ENCODE data around the gene SLC39A11. TPM values are rescaled to one million over a fixed set of nuclear protein-coding genes. Genes with fewer than 3 reads are reported as not detected.

SLC39A11 gene
- polyA plus RNA-seq, 1 donor, result 24.4 TPM

DNA sequence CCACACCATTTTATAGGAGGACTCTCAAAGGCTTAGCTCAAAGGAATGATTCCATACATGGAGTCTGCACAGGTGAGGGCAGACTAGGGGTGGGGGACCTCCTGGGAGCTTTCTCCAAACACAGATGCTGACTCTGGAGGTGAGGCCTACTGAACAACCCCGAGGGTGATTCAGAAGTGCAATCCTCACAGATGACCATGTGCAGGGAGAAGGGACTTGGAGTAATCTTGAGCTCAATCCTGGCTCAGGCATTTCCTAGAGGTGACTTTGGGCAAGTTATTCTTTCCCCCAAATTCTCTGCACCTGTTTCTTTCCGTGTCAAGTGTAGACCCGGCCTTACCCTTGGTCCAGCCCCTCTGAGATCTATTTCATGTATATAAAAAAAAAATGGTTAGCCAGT is 401.5 kb downstream of the SLC39A11 start:
- no peak for DNase-seq

DNA sequence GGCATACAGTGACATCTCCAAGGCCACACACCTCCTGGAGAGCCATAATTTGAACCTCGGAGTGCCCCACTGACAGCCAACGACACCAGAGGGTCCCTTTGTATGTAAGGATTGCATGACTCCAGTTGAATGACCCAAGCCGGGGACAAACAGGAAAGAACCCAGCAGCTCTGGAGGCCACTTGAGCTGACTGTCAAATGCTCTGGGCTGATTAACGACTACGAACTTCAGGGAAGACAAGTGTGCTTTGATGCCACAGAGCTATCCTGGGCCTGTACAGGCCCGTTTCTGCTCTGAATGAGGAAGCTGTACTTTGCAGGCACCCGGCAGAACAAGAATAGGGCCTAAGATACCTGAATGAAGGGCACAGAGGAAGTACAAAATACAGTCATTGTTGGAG is 404.6 kb downstream of the SLC39A11 start:
- no peak for DNase-seq

DNA sequence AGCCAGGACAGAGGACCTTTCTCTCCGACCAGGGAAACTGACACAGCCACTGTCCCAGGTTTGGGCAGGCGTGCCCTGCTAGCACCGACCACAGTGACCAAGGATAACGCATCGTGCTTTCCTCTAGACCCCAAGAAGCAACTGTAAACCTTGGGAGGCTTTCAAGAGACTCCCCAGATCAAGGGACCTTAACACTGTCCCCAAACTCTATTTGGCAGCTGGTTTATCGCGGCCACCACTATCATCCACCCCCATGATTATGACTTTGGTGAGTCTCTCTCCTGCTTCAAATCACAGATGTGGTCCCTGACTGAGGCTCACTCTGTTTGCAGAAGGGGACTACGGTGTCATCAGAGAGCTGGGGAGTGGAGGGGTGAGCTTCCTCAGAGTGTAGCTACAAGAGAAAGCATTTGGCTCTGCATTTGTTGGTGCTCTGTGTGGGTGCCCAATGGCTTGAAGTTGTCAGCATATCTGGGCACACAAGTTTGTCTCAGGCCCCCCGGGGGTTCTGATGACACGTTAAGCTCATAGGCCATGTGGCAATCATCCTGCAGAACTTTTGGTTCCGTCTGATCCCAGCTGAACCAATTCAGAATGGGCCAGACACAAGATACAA is 408.0 kb downstream of the SLC39A11 start:
- DNase-seq, result no peak

DNA sequence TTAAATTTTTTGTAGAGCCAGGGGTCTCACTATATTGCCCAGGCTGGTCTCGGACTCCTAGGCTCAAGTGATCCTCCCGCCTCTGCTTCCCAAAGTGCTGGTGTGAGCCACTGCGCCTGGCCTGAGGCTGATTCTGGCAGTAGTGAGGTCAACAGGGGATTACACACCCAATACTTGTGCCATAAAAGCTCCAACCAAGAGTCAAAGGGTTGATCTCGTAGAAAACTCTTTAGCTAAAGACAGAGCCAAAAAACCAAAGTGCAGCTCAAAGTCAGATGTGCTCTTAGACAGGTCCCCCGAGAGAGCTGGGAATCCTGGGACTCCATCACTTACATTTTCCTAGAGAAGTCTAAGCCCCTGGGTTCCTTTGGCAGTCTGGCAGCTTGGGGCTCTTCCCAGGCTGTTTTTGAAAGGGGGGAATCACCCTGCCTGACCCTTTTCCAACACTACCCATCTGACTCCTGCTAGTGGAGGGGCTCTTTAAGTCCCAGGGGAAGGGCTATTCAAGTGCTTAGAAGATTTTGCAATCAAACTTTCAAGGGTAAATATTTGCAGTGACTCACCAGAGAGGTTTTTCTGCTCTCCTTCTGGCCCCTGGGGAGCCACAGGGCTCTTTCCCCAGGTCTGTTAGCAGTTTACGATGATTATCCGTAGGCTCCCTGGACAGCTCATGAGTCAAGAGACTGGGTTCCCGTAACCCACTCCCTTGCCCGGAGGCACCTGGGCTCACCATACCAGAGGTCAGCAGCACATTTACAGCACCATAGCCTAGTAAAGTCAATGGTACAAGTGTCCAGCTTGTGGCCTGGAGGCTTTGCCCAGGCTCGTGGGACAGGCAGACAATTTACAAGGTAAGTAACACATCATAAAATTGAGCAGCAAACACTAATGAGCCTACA is 408.7 kb downstream of the SLC39A11 start:
- DNase-seq, result no peak

DNA sequence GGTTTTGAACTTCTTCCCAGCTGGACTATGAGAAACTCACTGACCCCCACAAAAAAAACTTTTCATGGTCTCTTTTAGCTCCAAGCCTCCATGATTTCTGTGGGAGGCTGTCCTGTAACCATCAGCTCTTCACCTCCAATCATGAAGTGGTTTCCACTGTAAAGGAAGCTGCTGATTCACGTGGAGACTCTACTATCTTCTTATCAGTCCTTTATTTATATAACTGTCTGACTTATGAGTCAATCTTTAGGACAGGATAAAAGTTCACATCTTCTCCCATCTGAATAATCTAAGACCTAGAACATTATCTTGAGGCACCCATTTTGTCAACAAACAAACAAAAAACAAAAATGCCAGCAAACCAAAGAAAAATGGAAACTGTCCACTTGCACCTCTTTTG is 409.9 kb downstream of the SLC39A11 start:
- DNase-seq, result no peak

DNA sequence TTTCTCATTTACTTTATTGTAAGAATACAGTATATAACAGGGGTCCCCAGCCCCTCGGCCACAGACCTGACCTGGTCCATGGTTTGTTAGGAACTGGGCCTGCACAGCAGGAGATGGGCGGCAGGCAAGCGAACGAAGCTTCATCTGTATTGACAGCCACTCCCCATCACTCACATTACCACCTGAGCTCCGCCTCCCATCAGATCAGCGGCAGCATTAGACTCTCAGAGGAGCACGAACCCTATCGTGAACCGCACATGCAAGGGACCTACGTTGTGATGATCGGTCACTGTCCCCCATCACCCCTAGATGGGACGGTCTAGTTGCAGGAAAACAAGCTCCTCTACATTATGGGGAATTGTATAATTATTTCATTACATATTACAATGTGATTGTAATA is 410.6 kb downstream of the SLC39A11 start:
- no peak for DNase-seq

DNA sequence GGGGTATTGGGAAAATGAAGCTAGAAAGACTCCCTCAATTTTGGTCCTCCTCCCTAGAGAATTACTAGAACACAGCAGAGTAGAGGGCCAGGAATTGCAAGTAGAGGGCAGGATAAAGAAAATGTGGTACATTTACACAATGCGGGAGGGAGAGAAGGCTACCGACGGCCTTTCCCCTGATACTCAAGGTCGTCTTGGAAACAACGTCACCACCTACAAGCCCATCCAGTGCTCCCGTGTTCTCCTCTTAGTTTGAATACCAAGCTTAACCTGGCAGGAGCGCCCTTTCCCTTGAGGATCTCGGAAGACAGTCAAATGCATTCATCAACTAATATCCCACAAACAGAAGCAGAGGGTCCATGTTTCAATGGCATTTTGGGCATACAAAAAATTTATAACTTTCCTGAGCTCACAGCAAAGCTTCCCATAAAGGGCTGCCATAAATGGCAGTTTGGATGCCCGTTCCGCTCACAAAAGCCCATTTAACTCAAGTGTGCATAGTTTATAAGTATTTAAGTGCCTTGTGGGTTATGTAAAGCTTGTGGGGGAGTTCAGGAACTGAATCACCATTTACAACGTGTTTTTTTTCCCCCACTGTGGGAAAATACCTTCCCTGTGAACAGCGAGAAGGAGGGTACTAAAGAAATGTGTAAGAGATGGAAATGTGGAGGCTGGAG is 414.6 kb downstream of the SLC39A11 start:
- no peak for DNase-seq

DNA sequence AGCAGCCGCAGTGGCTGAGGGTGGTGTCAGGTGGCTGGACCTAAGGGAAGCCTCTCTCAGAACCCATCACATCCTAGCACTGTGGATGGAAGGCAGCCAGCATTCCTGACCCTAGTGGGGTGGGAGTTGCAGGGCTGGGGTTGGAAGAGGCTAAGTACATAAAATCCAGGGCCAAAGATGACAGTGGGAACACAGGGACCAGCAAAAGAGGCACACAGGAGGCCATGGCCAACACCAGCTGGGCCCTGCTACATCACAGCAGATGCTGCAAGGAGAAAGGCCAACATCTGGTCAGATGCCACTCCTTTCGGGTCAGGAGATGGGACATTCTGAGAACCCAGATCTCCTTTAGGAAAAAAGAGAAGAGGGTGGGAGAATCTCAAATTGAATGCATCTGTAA is 415.4 kb downstream of the SLC39A11 start:
- no peak for DNase-seq

DNA sequence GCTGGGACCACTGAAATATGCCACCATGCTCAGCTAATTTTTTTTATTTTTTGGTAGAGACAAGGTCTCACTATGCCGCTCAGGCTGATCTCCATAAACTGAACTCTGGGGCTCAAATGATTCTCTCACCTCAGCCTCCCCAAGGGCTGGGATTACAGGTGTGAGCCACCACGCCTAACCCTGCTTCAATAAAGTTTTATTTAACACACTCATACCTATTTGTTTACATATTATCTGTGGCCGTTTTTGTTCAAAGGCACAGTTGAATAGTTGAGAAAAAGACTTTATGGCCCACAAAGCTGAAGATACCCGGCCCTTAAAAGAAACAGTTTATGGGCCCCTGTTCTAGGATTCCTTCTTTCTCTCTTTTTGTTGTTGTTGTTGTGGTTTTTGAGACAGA is 419.8 kb downstream of the SLC39A11 start:
- DNase-seq, result no peak

DNA sequence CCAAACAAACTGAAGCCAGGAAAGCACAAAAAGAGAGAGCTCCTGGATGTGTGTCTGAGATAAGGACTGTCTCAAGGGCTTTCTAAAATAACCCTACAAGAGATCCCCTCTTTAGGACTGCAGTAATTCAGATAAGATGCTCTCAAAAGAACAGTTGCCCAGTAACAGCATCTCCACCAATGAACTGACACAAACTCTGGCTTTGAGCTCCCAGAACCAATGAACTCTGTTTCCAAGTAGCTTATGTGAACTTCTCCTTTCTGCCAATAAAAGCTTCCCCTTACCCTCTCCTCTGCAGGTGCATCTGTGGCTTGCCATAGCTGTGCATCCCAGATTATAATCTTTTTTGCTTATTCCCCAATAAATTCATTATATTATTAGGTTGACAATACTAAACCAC is 421.5 kb downstream of the SLC39A11 start:
- DNase-seq, result no peak

DNA sequence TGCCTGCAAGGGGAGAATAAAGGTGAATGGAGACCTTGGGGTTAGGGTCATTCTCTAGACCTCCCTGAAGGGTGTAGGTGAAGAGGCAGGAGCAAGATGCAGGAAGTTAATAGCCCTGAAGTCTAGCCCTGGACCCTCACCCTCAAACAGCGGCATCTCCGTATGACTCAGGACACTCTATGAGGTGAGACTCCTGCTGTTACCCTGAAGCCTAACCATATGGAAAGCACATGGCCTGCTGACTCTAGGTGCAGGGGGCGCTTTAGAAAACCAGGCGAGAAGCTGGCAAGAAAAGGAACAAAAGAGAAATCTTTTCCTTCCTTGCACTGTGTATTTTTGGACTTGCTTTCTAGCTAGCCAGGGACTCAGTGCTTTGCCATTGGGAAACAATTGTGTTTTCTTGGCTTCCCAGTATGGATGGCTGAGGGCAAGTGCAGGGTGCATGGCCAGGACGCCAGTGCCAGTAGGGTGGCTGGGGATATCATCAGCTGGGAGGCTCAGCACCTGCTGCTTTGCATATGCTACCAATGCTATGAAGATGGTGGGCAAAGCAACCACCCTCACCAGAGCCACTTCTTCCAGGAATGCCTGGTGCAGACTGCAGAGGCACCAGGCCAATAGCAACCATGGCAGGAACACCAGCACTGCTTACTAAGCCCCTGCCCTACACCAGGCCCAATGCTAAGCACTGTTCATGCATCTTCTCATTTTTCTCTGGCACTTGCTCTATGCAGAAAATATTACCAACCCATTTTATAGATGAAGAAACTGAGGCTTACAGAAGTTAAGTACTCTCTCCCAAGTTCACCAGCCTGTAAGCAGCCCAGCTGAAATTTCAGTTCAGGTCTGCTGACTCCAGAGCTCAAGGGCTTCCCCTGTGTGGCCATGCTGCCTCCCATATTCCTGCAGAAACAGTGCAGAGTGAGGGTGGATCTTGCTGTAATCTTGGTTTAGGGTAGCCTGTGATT is 425.1 kb downstream of the SLC39A11 start:
- DNase-seq, result no peak

DNA sequence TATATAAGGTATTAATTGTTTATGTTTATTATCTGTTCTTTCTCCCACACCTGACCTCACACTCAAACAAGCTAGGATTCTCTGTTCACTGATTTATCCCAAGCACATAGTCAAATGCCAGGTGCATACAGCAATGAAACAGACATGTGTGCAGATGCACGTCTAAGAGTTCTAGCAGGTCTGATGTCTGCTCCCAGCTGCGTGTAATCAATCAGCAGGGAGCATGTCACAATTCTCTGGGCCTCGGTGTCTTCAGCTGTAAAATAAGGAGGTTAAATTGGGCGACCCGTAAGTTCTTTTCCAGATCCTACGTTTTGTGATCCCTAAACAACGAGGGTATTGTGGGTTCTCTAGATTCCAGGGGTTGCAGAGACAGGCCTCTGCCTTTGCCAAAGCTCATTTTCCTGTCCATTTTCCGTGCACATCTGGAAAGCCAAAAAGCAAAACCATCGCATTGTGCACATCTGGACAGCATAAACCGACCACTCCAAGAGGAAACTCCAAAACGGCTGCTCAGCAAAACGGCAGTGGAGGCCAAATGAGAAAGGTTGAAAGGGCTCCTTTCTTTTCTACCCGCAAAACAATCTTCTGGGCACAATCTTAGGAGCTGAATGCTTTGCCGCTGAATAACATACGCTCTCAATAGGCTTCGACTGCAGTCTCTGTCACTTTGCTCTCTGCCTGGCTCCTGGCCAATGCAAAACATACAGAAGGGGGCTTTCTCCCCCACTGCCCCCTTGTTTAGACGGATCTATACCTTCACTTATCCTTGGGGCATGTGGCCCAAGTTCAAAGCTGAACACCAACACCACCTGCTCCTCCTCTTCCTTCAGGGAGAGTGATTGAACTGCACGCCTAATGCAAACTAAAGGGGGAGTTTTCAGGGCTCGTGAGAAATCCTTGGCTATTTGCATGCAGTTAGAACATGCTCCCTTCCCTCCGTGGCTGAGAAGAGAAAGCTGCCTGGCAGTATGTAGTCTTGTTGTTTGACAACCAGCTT is 426.3 kb downstream of the SLC39A11 start:
- DNase-seq, result no peak

DNA sequence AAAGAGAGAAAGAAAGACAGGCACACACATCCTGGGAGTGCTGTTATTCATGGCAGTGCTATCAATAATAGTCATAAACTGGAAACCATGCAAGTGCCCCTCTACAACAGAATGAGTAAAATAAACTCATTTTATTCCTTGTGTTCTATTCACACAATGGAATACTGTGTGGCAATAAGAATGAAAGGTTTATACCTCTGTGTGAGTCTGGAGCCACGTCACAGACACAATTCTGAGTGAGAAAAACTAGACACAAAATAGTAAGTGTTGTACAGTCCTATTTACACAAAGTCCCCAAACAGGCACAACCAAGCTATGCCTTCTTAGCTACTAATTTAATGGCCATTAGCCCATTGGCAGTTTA is 429.7 kb downstream of the SLC39A11 start:
- no peak for DNase-seq

DNA sequence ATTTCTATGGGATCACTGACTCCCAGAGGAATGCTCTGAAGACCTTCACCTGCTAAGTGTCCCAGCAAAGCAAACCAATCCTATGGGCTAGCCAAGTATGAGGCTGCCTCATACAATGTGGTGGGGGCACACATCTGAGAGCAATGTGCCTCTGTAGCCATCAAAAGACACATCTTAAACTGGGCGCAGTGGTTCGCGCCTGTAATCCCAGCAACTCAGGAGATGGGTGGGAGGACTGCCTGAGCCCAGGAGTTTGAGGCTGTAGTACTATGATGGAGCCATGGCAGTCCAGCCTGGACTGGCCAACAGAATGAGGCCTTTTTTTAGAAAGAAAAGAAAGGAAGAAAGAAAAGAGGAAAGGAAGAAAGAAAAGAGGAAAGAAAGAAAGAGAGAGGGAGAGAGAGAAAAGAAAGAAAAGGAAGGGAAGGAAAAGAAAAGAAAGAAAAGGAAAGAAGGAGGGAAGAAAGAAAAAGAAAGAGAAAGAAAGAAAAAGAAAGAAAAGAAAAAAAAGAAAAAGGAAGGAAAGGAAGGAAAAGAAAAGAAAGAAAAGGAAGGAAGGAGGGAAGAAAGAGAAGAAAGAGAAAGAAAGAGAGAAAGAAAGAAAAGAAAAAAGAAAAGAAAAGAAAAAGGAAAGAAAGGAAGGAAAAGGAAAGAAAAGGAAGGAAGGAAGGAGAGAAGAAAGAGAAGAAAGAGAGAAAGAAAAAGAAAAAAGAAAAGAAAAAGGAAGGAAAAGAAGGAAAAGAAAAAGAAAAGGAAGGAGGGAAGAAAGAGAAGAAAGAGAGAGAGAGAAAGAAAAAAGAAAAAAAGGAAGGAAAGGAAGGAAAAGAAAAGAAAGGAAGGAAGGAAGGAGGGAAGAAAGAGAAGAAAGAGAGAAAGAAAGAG is 430.3 kb downstream of the SLC39A11 start:
- no peak for DNase-seq

DNA sequence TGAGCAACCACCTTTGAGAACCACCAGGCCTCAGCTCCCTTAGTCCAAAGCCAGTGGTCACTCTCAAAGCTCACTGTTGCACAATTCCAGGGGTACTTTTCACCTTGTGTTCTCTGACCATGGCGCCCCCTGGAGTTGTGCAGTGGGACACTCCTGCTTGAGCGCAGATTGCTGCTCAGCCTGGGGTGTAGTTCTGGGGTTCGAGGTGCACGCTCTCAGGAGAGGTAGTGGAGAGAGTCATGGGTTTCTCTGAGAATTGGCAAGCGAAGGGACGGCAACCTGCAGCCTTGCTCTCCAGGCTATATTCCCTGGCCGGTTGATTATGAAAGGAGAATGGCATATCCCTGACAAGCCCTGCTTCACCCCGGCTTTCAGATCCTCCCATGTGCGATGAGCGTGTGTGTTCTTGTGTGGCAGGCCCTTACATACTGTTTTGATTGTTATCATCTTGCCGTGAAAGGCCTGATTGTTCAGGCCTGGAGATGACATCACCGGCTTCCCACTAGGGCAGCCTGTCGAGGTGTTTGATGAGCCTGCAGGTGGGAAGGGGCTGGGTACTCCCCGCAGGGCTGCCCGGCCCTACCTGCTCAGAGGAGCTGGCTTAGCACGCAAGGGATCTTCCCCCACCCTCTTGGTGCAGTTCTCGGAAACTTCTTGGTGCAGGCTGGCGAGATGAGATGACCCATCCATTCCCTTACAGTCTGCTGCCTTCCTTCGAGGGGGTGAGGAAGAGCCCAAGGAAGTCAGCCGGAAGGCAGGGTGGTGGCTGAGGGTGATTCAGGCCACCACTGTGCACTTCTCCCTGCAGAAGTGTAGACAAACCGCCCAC is 431.2 kb downstream of the SLC39A11 start:
- no peak for DNase-seq

DNA sequence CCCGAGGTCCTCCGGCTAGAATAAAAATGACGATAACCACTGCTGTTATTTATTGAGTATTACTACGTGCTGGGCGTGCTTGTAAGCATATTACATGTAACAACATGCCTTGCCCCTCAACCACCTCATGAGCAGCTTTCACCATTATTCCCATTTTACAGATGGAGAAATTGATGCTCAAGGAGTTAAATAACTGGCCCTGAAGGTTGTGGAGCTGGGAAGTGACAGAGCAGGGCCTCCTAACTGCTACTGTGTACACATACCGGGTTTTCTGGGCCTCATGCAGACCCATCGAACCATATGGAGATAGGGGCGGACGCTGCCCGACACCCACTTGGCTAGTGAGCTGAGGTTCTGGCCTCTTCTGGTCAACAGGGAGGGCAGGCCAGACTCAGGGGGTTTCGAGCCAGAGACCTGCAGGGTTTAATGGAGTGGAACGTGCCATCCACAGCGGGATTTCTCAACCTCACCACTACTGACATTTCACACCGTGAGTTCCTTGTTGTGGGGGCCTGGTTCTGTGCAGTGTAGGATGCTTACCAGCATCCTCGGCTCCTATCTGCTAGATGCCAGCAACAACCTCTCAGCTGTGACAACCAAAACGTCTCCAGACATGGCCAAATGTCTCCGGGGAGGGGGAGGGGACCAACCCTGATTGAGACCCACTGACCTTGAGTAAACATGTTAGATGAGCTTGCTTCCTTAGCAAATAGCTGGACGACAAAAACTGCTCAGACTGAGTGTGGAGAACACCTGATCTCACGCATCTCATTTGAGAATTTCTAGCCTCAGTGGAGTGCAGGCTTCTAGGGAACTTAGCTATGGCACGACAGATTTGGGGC is 432.0 kb downstream of the SLC39A11 start:
- DNase-seq, result no peak

DNA sequence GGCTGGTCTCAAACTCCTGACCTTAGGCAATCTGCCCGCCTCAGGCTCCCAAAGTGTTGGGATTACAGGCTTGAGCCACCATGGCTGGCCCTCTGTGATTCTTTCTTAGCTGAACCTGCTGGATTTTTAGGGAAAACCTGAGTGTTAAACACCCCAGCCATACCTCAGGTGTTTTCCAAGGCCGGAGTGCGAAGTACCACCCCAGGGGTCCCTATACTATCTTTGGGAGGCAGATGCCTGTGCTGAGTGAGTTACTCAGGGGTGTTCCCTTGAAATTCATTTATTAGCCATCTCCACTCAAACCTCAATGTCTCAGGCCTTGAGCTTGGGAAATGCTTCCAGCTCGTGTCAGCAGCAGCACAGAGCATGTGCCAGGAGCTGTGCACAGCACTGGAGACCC is 432.7 kb downstream of the SLC39A11 start:
- no peak for DNase-seq

DNA sequence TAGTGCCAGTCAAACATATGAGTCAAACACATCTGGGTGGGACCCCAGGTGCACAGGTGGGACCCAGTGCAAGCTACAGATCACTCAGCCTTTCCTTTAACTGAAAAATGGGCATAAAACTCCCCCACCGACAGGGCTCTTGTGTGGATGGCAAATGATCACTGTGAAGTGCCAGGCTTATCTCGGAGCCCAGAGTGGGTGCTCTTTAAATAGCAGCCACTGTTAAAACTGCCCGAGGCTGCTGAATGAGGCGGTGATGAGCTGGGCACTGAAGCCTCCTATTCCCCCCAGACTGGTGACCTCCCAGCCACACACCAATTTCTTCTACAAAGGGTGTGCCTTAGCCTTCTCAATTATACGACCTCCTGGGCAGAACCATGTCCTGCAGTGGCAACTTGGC is 433.8 kb downstream of the SLC39A11 start:
- no peak for DNase-seq

Data from left kidney (tissue), 2 donors.